AG09319 (cell line): ENCODE data around the gene RANBP17.
"Not testable (repeated sequence)": the region's sequence is repeated elsewhere in the genome, so short reads cannot be mapped to it uniquely, and the experiment has no call there.

Source experiments
- DNase-seq: peaks from one replicate; pipeline ENCODE4 v3.0.0-alpha.2; 2010; ENCODE audit warnings: low read depth; ENCODE audit errors: extremely low read depth
- CTCF ChIP-seq: IDR thresholded peaks from 2 replicates; pipeline ENCODE4 v1.5.1; 2011; ENCODE audit warnings: low read depth, mild to moderate bottlenecking, inconsistent platforms, low read length, moderate library complexity

The RANBP17 gene

DNA sequence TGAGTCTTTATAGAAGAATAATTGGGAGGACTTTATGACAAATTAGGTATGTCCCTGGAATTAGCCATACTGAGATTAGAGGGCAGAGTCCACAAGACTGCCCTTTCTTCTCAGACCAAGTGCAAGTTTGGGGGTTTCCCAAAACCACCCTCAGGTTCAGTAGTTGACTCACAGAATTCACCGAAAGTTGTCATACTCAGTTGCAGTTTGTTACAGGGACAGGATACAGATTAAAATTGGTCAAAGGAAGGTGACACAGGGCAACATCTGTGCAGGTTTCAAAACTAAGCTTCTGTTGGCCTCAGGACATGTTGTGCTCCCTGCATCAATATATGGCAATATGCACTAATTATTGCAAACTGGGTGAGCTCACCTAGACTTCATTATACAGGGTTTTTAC lies 3.8 kb downstream of the RANBP17 start:
- no peak for TF ChIP-seq CTCF
- DNase-seq = no peak

DNA sequence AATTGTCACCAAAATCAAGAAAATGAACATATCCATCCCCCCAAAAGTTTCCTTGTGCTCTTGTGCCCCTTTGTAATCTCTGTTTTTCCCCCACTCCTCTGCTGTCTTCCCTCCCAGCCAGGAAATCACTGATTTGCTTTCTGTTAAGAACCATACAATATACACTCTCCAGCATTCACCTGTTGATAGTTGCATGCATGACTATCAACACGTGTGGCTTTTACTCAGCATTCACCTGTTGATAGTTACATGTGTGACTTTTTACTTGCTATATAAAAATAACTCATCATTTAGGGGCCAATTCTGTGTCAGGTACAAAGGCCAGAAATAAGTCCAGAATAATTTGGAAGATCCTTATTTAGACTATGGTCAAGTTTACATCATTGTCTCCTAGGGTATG lies 6.0 kb downstream of the RANBP17 start:
- TF ChIP-seq CTCF = no peak
- no peak for DNase-seq

DNA sequence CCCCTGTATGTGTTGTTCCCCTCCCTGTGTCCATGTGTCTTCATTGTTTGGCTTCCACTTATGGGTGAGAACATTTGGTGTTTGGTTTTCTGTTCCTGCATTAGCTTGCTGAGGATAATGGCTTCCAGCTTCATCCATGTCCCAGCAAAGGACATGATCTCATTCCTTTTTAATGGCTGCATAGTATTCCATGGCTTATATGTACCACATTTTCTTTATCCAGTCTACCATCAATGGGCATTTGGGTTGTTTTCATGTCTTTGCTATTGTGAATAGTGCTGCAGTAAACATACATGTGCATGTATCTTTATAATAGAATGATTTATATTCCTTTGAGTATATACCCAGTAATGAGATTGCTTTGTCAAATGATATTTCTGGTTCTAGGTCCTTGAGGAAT lies 8.6 kb downstream of the RANBP17 start:
- DNase-seq = not testable (repeated sequence)

DNA sequence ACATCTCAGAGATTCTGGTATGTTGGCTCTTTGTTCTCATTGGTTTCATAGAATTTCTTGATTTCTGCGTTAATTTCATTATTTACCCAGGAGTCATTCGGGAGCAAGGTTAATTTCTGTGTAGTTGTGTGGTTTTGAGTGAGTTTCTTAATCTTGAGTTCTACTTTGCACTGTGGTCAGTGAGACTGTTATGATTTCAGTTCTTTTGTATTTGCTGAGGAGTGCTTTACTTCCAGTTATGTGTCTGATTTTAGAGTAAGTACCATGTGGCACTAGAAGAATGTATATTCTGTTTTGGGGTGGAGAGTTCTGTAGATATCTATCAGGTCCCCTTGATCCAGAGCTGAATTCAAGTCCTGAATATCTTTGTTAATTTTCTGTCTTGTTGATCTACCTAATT lies 12.2 kb downstream of the RANBP17 start:
- no peak for TF ChIP-seq CTCF
- no peak for DNase-seq

DNA sequence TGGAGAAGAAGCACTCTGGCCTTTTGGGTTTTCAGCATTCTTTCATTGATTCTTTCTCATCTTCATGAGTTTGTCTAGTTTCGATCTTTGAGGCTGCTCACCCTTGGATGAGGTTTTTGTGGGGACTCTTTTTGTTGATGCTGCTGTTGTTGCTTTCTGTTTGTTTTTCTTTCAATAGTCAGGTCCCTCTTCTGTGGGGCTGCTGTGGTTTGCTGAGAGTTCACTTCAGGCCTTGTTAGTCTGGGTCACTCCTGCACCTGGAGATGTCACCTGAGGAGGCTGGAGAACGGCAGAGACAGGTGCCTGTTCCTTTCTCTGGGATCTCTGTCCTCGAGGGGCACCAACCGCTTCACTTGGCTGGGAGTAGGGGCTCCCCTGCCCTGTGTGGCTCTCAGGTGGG lies 14.0 kb downstream of the RANBP17 start:
- TF ChIP-seq CTCF = no peak
- no peak for DNase-seq

GRCh38 chr5:170880084-170880483 lies 18.3 kb downstream of the RANBP17 start:
- no peak for DNase-seq

GRCh38 chr5:170882345-170882744 lies 20.5 kb downstream of the RANBP17 start:
- no peak for DNase-seq
- no peak for TF ChIP-seq CTCF

More at GRCh38 chr5:170880084-170880483, 18.3 kb downstream of the RANBP17 start:
- no peak for TF ChIP-seq CTCF

DNA sequence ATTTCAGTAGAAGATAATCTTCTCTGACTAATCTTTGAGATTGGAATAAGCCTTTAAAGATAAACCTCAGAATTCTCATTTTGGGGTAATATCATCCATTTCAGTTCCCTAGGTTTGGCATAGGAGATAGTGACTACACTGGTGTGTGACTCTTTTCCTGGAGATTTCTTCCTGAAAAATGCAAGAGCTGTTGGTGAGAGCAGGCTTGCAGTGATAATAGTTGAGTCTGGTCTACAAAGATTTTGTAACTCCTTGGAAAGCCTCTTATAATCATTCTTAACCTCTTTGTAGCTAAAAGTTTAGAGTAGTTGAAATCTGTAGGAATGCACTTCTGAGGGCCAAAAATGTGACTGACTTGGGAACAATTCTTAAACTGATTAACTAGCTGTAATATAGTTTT lies 23.4 kb downstream of the RANBP17 start:
- TF ChIP-seq CTCF = no peak
- DNase-seq = no peak
